ENCODE data around the gene ABCD2. TPM values are rescaled to one million over a fixed set of nuclear protein-coding genes. Genes with fewer than 3 reads are reported as not detected.

Gene ABCD2
- total and polyA plus RNA-seq, 9 donors = 0.05 to 0.57 (median 0.13) TPM

- Histone ChIP-seq H3K4me3 (no peak overlapping the region), H3K9me3 (no peaks in the 10 kb centered on the region), H3K36me3 (no peaks in the 10 kb centered on the region), H3K27me3 (no peaks in the 10 kb centered on the region), H3K4me1 (ENCODE audit: insufficient read depth) (no peaks in the 10 kb centered on the region), H3K27ac (no peak overlapping the region)
- no peak for DNase-seq
- TF ChIP-seq POLR2A (IDR thresholded peaks at IDR 0.05) (no peak), CTCF (IDR thresholded peaks at IDR 0.05) (no peak), EP300 (IDR thresholded peaks at IDR 0.05) (no peak)
- intact Hi-C loops (cut with DNase I) = no loop called here
Measured at GRCh38 chr12:39621670-39622069, 2.1 kb upstream of the ABCD2 start.

GRCh38 chr12:39620659-39621658 lies 1.4 kb upstream of the ABCD2 start:
- intact Hi-C loops (cut with DNase I) = no loop called here
- Histone ChIP-seq H3K36me3 (no peaks in the 10 kb centered on the region), H3K4me1 (ENCODE audit: insufficient read depth) (no peaks in the 10 kb centered on the region), H3K4me3 (peak overlapping the region; percentile 31), H3K9me3 (no peaks in the 10 kb centered on the region), H3K27me3 (no peaks in the 10 kb centered on the region), H3K27ac (no peak overlapping the region)
- no peak for TF ChIP-seq POLR2A (IDR thresholded peaks at IDR 0.05)
- TF ChIP-seq CTCF (IDR thresholded peaks at IDR 0.05) = no peak
- no peak for TF ChIP-seq EP300 (IDR thresholded peaks at IDR 0.05)
- 66 to 68% (median 68%) methylated on average over 11 of the region's 11 CpGs for WGBS, 3 donors
- no peak for DNase-seq

GRCh38 chr12:39619316-39619659 lies 315 bp downstream of the ABCD2 start:
- Histone ChIP-seq H3K36me3 (no peaks in the 10 kb centered on the region), H3K4me1 (ENCODE audit: insufficient read depth) (no peaks in the 10 kb centered on the region), H3K9me3 (no peaks in the 10 kb centered on the region), H3K4me3 (peak overlapping the region; percentile 31), H3K27me3 (no peaks in the 10 kb centered on the region), H3K27ac (no peak overlapping the region)
- TF ChIP-seq CTCF (IDR thresholded peaks at IDR 0.05) (no peak), POLR2A (IDR thresholded peaks at IDR 0.05) (no peak), EP300 (IDR thresholded peaks at IDR 0.05) (no peak)
- DNase-seq = no peak
- intact Hi-C loops (cut with DNase I) = loop anchor here in 1 of 4 donors (5.0 kb wide), 1 partner anchor 177 kb away; the partner anchor contains the start of gene KIF21A
- 2 to 6% (median 5%) methylated on average over 10 of the region's 10 CpGs for WGBS, 3 donors

GRCh38 chr12:39618701-39619100 lies 902 bp downstream of the ABCD2 start:
- no peaks in the 10 kb centered on the region for H3K4me1 ChIP-seq (ENCODE audit: insufficient read depth)
- no peak overlapping the region for H3K27ac ChIP-seq
- H3K27me3 ChIP-seq = no peaks in the 10 kb centered on the region
- intact Hi-C loops (cut with DNase I) = loop anchor here in 1 of 4 donors (5.0 kb wide), 1 partner anchor 176 kb away; the partner anchor contains the start of gene KIF21A
- 70 to 72% (median 72%) methylated on average over 5 of the region's 5 CpGs for WGBS, 3 donors
- no peaks in the 10 kb centered on the region for H3K36me3 ChIP-seq
- H3K4me3 ChIP-seq = no peak overlapping the region
- DNase-seq = no peak
- H3K9me3 ChIP-seq = no peaks in the 10 kb centered on the region
- no peak for TF ChIP-seq EP300 (IDR thresholded peaks at IDR 0.05)

- H3K4me3 ChIP-seq = no peak overlapping the region
- no peaks in the 10 kb centered on the region for H3K4me1 ChIP-seq (ENCODE audit: insufficient read depth)
- no peaks in the 10 kb centered on the region for H3K36me3 ChIP-seq
- H3K27me3 ChIP-seq = no peaks in the 10 kb centered on the region
- 85 to 100% (median 95%) methylated on average over 1 of the region's 1 CpG for WGBS, 3 donors
- no peak for TF ChIP-seq POLR2A (IDR thresholded peaks at IDR 0.05)
- TF ChIP-seq EP300 (IDR thresholded peaks at IDR 0.05) = no peak
- no peak for TF ChIP-seq CTCF (IDR thresholded peaks at IDR 0.05)
- H3K27ac ChIP-seq = no peak overlapping the region
- no peak for DNase-seq
- intact Hi-C loops (cut with DNase I) = loop anchor here in 1 of 4 donors (5.0 kb wide), 1 partner anchor 176 kb away; the partner anchor contains the start of gene KIF21A
- H3K9me3 ChIP-seq = no peaks in the 10 kb centered on the region
Measured at GRCh38 chr12:39617887-39618286, 1.7 kb downstream of the ABCD2 start.

Data from ovary (tissue), 9 donors.